Stimulated activated CD8-positive, alpha-beta memory T cell treated with anti-CD3 and anti-CD28 coated beads, Interleukin-12 subunit alpha, Interleukin-12 subunit beta, amount 100 ng/mL, for 1 hour (primary cell): ENCODE results near the gene COL5A2.

Experiments used
- DNase-seq: peaks from one replicate; pipeline ENCODE4 v3.0.0-alpha.2; 2020; ENCODE audit warnings: low read depth

COL5A2 gene

DNA sequence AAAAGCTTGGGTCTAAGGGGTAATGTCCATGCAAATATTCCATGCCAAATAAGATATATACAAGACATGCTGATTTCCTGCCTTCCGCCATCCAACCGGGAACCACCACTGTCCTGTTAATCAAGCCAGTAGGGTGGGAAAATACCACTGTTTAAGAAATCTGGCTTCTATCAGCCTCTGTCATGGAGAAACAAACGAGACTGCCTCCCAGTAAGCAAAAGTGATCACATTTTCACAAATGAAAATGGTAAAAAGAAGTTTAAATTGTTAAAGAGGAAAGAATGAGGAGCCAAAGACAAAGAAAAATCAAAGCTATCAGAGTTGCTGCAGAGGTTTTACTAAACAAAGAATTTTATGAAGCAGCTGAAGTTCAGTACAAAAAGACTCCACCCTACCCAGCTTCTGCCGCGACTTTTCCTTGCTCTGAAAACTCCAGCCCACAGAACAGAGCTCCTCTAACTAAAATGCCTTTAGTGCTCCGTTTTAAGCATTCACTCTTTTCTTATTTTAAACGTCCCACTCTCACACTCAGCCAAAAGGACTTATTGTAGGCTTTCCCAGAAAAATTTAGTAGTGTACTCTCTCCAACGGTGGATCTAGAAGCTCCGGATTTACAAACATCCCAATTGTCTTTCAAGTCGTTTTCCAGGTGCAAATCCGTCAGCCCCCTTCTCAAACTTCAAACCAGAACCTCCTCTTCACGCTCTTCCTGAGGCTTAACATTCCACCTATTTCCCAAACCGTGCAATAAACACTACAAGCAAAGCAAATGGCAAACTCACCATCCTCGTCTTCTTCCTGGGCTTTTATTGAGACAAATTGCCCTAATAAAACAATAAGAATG, 613 bp downstream of the COL5A2 start:
- DNase-seq = no peak

DNA sequence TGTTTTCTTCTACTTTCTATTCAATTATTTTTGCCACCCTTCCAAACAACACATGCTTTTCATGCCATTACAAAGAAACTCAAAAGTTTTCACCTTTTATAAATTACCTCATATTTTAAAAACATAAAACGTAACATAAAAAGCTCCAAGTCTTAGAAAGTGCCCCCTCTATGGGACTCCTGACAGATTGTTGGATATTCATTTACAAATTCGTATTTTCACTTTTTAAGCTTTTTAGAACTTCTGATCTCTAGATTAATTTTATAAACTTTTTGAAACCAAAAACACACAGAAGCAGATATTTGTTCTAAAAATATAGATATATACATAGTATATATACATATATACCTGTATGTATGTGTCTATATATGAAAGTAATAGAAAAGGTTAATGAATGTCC, 1.5 kb downstream of the COL5A2 start:
- no peak for DNase-seq

DNA sequence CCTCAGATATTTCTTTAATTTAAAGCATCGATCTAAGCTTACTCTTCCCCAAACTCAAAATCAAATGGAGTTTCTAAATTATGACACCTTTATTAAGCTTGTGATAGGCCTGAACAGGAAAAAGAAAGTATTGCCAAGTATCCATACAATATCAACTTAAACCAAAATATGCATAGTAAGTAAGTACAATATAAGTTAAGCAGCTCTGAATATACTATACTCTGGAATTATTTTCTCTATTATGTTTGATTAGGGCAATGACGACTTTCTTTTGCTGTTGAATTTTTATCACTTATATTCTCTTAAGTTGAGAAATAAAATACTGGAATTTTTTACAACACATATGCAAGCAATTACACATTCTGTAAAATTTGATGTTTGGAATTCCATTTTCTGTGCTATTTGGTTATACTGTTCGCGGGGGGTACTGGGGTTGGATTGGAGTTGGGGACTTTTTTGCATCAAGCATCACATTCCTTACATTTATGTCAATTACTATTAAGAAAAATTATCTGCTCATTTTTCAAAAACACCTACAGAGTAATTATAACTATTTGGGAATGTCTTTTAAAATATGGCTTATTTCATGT, 2.2 kb downstream of the COL5A2 start:
- no peak for DNase-seq

DNA sequence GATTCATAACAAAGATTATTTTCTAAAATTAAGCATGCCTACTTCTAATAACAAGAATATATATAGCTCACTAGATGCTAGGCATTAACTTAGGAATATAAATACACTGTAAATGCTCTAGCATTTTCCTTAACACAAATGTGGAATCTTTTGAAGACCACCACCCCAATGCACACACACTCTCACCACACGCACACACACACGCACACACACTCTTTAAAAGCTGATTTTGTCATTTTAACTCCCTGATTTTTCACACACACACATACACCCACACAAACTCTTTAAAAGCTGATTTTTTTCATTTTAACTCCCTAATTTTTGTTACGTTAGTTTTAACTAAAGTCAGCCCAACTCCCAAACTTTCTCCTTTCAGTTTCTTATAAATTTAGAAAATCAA, 3.0 kb downstream of the COL5A2 start:
- no peak for DNase-seq

DNA sequence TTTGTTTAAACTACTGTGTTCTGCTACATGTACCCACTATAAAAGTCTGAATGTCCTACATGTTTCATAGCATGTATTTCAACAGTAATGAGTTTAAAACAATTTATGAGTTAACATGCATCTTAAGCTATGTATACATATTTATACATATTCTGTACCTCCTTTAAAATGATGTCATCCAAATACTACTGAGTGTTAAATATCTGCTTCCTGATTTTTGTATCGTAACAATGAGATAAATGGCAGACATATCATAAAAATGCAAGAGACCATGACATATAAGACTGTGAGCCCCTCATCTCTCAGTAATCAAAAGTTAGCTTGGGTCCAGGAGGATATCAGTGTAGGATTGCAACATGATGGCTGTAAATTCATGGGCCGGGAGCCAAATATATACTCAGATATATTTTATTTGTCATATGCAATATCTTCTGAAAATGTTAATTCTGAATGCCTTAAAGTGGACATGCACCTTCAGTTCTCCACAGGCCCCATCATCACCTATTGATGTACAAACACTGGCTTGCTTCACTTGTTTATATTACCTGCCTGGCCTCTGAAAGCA, 3.6 kb downstream of the COL5A2 start:
- DNase-seq = no peak

DNA sequence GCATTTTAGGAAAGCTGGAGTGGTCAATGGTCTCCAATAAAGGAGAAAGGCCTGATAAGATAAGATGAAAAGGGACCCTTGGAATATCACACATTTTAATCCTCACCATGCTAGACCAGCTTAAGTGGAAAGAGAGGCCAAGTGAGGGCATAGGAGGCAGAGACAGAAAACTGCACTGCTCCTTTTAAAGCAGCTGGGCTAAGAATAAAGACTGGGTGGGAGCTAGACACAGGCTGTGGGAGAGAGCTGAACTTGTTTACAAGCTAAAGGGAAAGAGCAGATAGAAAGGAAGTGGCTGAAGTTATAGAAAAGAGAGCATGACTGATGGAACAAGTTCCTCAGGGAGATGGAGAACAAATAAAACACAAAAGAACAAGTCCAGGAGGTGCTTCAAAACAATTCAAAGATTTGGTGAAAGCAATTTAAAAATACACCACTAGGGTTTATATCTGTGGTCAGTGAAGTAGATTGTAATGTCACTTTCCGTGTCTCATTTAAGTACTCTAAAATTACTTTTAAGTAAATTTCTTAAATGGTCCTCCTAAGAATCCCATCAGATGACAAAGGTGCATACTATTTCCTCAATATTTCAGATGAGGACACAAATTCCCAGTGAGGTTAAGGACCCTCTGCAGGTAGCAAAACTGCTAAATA, 7.5 kb downstream of the COL5A2 start:
- DNase-seq = no peak

DNA sequence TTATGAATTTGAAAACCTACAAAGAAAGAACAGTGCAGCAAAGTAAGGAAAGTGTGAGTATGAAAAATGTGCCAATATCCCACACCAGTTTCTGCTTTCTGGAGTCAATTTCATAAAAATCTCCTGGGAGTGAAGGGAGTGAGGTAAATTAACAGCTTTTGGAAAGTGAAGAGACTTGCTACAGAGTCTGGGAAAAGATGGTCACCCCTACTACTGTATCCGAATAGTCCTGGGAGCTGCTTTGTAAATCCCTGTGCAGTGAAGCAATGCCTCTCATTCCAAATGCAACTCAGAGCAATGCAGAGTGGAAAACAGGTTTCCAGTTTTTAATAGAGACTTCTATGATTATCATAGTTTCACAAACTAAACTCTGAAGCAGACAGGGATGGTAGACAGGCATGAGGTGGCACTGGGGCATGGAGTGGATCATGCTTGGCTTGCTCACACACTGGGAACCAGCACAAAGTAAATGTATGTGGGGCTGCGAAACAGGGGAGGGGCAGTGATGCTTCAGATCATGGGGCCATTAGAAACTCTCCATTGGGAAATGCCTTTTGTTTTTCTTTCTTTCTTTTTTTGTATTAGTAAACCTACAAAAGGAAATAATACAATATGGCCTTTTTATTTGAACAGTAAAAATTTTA, 10.6 kb downstream of the COL5A2 start:
- DNase-seq = no peak

DNA sequence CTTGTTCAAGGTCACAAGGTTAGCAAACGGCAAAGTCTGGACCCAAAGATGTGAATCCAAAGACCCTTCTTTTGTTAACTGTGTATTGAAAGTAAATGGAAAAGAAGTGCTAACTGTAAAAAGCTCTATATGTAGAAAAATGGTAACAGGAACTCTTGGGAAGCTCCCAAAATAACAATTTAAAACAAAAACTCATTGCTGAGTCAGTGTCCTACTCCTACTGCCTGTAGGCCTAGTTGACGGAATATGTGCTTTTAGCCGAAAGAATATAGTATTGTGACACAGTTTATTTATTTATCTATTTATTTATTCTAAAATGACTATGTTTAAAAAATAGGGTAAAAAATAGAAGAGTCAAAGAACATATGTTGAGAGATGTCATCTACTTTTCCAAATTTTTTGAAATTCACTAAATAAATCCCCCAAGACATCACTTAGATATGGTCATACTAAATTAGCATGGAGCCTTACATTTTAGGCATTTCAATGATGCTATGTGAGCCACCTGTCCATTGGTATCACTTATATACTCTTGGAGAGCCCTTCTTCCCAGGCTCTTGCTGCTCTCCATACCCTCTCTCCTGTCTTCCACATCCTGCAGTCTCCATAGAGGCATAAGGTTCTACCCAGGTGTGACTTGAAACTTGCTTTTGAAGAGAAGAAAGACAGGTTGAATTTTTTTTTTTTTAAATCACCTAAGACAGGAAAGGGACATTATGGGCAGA, 13.7 kb downstream of the COL5A2 start:
- no peak for DNase-seq

DNA sequence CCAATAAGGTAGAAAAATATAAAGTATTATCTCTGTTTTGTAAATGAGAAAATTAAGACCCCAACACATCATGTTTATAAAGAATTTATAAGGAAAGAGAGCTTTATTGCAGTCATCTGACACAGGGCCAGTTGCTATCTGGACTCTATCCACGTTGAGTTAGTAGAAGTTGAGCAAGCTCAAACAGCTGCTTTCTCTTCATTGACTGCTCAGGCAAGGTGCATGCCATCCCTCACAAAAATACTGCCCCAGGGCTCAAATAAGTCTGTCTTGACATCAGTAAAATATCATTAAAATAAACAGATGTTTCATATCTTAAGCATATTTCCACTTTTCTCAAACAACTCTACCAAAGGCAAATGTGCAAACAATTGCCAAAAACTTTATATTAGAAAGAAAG, 14.8 kb downstream of the COL5A2 start:
- DNase-seq = no peak

DNA sequence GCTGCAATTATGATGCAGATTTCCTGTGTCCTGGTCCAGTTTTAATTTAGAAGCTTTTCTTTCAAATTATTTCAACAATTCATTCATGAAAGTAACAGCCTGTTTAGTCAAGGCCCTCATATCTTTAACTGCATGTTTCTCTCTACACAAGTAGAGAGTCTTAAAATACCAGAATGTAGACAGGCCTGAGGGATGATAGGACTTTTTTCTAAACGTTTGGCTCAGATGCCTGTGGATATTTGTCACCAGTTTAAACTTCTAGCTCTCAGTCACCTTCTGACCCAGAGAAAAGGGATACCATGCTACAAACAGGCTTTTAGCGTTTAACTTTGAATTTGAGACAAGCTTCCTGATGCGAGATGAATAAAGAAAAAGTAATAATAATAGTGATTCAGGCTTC, 15.7 kb downstream of the COL5A2 start:
- DNase-seq = no peak

DNA sequence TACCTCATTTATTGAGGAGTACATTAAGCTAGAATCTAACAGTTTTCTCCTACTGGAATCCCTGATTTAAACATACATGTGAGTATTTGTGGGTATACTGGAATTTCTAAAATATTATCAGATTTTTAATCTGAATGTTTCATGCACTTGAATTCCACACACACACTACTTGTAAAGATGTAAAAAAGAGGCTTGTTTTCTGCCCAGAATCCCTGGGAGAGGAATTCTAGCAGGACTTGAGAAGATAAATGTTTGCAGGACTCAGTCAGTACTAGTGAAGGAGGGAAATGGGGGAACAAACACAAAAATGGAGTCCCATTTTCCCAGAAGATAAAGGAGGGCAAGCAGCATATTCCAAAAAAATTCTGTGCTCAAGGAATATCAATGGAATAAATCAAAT, 17.0 kb downstream of the COL5A2 start:
- DNase-seq = no peak

DNA sequence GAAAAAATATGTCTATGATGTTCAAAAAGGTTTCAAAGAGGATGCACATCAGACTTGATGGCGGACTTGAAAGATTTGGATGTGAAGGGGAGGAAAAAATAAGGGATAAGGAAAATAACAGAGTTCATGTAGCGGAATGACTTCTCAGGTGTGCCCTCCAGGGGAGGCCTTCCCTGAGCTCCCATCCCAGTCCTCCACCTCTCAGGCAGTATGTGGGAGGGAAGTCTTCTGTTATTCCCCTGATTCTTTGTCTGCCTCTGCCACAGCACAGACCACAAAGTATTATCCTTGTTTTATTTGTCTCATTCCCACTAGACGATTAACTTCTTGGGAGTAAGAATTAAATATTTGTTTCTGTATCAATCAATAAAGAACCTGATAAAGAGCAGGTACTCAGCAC, 17.7 kb downstream of the COL5A2 start:
- no peak for DNase-seq

DNA sequence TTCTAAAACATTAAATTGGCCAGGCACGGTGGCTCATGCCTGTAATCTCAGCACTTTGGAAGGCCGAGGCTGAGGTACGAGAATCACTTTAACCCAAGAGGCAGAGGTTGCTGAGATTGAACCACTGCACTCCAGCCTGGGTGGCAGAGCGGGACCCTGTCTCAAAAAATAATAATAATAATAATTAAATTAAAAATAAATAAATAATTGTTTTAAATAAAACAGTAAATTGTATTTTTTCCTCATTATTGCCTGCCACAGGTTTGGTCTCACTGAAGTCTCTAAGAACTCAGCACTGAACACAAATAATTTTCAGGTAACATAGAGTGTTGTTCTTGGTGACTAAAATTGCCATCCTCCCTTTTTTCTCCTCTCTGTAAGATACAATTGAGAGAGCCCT, 19.8 kb downstream of the COL5A2 start:
- no peak for DNase-seq

DNA sequence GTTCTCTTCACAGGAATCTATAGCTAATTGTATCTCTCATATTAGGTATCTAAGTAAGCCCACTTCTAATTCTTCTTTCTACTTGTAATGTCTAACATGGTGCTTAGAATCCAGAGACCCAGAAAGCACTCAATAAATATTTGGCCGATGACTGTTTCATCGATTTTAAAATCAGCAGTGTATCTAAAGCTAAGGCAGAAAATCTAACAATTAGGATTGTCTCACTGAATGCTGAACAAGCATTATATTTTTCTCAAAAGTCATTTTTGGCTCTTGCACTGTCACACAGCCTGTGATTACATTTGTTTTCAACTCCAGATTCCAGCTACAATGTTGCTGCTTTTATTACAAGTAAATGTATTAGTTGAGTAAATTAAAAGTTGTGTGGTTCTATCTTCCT, 20.3 kb downstream of the COL5A2 start:
- DNase-seq = no peak

DNA sequence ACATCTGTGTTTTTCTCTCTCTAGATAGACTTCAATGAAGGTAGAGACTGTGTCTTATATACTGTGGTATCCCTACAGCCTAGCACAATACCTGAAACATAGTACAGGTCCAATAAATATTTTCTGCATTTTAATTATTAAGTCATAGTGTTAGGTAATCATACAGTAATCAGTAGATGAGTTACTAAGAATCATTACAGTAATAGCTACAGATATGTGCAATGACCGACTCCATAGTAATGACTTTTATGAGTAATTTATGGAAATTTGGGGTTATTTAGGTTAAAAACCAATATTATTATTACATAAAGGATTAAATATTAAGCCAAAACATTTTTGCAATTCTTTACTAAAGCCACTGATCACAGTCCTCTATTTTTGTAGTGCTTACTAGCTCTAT, 21.6 kb downstream of the COL5A2 start:
- DNase-seq = no peak

DNA sequence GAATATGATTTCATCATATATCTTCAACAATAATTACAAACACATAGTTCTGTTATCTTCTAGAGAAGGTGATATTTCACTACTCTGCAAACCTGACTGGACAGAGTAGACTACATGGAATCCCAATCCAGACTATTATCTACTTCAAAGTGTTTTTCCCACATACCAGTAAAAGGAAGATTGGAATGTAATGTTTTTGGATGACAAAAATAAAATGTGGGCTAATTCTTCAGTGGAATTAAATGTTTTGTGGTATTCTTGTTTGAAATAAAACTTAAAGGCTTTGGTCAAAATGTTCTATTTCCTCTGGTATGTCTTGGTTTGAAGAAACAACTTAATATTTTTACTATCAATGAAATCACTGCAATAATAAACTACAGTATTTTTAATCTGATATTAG, 22.1 kb downstream of the COL5A2 start:
- DNase-seq = no peak

DNA sequence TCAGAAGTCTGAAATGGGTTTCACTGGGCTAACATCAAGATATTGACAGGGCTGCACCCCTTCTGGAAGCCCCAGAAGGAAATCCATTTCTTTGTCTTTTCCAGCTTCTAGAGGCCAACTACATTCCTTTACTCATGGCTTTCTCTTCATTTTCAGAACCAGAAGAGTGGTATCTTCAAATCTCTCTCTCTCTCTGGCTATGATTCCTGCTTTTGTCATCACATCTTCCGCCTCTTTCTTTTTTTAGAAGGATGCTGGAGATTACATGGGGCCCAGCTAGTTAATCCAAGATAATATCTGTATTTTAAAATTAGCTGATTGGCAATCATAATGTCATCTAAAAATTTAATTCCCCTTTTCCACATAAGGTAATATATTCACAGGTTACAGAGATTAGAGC, 23.8 kb downstream of the COL5A2 start:
- no peak for DNase-seq

DNA sequence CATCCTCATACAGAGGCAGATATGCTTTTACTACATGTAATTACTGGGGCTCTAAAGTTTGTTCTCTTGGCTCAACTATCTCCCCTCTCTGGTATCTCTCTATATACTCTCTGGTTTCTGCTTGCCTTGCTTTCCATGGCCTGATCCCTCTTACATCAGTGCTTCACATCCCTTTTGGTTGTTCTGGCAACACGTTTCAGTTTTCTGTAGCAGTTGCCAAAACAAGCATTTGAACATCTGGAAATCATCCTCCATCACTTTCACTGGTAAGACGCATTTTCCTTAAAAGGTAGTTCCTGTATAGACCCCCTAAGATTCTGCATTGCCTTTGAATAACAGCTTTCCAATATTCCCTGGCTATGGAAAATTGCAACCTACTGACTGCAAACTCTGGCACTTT, 25.9 kb downstream of the COL5A2 start:
- DNase-seq = no peak

DNA sequence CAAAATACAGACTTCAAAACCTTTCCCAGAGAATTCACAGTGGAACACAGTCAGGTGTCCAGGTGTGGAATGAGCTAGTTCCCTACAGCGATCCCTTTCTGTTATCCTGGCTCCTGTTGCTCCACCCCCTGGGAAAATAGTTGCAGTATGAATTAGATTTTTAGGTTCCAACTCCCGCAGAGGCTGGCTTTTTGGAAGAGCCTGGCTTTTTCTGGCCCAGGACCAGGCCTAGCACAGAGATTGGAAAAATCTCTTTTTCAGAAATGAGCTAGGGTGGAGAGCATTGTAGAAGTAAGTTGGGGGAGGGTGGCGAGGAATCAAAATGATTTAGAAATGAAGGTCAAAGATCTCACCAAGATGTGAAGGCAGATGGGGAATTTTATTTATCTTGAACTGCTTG, 27.1 kb downstream of the COL5A2 start:
- no peak for DNase-seq

DNA sequence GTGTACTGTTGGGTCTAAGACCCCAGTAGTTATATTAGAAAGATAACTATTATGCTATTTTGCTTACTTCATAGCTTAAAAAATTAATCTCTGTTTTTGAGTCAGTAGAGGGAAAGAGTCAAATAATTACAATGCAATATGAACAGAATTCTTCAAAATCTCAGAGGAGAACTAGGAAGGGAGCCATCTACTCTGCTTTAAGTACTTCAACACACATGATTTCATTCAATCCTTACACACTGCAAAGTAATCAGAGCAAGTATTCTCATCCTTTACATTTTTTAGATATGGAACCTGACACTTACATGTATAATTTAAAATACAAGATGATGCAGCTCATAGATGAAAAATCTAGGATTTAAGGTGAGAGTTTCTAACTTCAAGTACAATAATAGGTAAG, 27.7 kb downstream of the COL5A2 start:
- no peak for DNase-seq

DNA sequence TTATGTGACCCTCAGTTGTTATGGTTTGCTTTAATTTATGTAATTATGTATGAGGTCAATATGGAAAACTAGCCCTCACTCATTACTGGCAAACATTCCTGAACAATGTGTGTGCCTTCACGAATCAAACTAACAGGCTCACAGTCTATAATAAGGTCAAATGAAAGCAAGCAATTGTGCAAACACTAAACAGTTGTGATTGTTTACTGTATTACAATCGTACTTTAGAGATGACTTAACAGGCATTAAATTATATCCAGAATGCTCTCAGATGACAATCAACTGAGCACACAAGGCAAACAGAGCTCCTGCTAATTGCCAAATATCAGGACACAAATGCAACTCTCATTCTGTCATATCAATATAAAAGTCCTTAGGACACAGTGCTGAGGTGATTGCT, 29.5 kb downstream of the COL5A2 start:
- DNase-seq = no peak

DNA sequence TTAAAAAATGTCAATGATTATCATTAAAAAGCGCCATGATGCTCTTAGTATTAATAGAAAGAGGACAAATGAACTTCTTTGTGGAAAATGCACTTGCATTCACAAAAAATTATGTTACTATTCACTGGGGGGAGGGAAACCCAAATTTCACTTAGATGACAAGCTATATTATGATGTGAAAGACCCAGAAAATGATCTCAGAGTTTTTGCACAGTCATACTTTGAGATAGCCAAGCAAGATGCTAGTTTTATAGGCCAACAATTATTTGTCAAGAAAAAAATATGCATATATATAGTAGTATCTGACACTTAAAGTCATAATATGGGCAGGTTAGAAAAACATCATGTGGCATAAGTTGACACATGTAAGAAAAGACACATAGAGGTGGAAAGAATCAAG, 31.6 kb downstream of the COL5A2 start:
- DNase-seq = no peak
